Esophagus squamous epithelium (tissue), 5 donors: ENCODE data around the gene NEDD8. TPM values are rescaled to one million over a fixed set of nuclear protein-coding genes. Genes with fewer than 3 reads are reported as not detected.

Experiments
- DNase-seq: peaks from one replicate; lab custom pipeline; 2025; lab: John Stamatoyannopoulos, UW
- H3K27ac ChIP-seq, 4 donors: fragments of 200-600 bp; sonication (generic); one replicate each; pipeline ENCODE4 v1.5.1; 2016 to 2019; ENCODE audit warnings: mild to moderate bottlenecking in 1 of 4
- H3K27me3 ChIP-seq, 4 donors: fragments of 200-600 bp; sonication (generic); 1 replicate in 3 of 4; 2 replicates in 1 of 4; pipeline versions ENCODE4 v1.5.1 to v1.6.0; 2017 to 2021; ENCODE audit warnings: antibody characterized with exemption in 1 of 4
- H3K36me3 ChIP-seq, 3 donors: fragments of 200-600 bp; sonication (generic); one replicate each; pipeline ENCODE4 v1.5.1; 2016 to 2019
- H3K4me1 ChIP-seq, 3 donors: fragments of 200-600 bp; sonication (generic); one replicate each; pipeline ENCODE4 v1.5.1; 2017 to 2019
- H3K4me3 ChIP-seq, 4 donors: fragments of 200-600 bp; sonication (generic); 1 replicate in 3 of 4; 2 replicates in 1 of 4; pipeline ENCODE4 v1.5.1; 2016 to 2019; ENCODE audit warnings: mild to moderate bottlenecking in 2 of 4, moderate library complexity in 1 of 4
- H3K9me3 ChIP-seq, 3 donors: fragments of 200-600 bp; sonication (generic); one replicate each; pipeline ENCODE4 v1.5.1; 2016 to 2019
- CTCF ChIP-seq, 6 experiments: fragments of 450-650 bp in 4 of 6; fragments of 200-600 bp in 2 of 6; sonication (generic) in 2 of 6; IDR thresholded peaks; one replicate each; pipeline ENCODE4 v1.5.1; 2016 to 2019; ENCODE audit warnings: antibody characterized with exemption in 6 of 6, mild to moderate bottlenecking in 4 of 6, moderate library complexity in 4 of 6
- POLR2A ChIP-seq, 4 donors: fragments of 450-650 bp; IDR thresholded peaks; one replicate each; pipeline ENCODE4 v1.6.1; 2017; ENCODE audit warnings: antibody characterized with exemption in 4 of 4, mild to moderate bottlenecking in 4 of 4, moderate library complexity in 3 of 4
- WGBS, 2 donors: methylation state at CpG; one replicate each; pipeline ENCODE4 v1.1.5; 2018; 5-methylcytosine and 5-hydroxymethylcytosine counted together
- intact Hi-C: fragments of 100-400 bp; cut with DNase I; formaldehyde crosslinking; loops from one replicate; pipeline ENCODE4 v1.15.0; 2022
- total RNA-seq, 4 donors: library from RNA; depleted of rRNA; stranded (reverse); fragments of >200 nt; gene quantifications; one replicate each; pipeline ENCODE4 v1.1.0, GENCODE V29; 2016
- donor health status: DM: yes; HTN: yes; CAD: no.

NEDD8 gene
- total RNA-seq, 4 donors from 2014 or later = 93.1 to 182 (median 121) TPM

- H3K4me1 ChIP-seq = peaks cover 10 to 94% (median 25%) of the 10 kb centered on the region in 3 donors
- 61 to 71% methylated on average over 2 of the region's 2 CpGs for WGBS, 2 donors
- intact Hi-C loops = no loop called here
- H3K27ac ChIP-seq = peak overlapping the region; percentile 95 to 100 (median 98)
- H3K4me3 ChIP-seq = no peak overlapping the region
- no peaks in the 10 kb centered on the region for H3K27me3 ChIP-seq
- H3K9me3 ChIP-seq = no peaks in the 10 kb centered on the region
- H3K36me3 ChIP-seq = peaks cover 3 to 28% (median 11%) of the 10 kb centered on the region in 3 donors
- TF ChIP-seq CTCF (IDR thresholded peaks at IDR 0.05) = no peak
- no peak for TF ChIP-seq POLR2A (IDR thresholded peaks at IDR 0.05)
- no peak for DNase-seq
Measured at GRCh38 chr14:24272467-24272866, 40.3 kb upstream of the NEDD8 start.

GRCh38 chr14:24271834-24272263 is 39.7 kb upstream of the NEDD8 start:
- no peak for DNase-seq
- Histone ChIP-seq H3K27ac (peak overlapping the region; percentile 95 to 100 (median 98)), H3K4me3 (peak overlapping the region; percentile 65 to 97 (median 89)), H3K4me1 (peaks cover 5 to 92% (median 25%) of the 10 kb centered on the region in 3 donors), H3K9me3 (no peaks in the 10 kb centered on the region), H3K36me3 (peaks cover 9 to 34% (median 15%) of the 10 kb centered on the region in 3 donors), H3K27me3 (no peaks in the 10 kb centered on the region)
- no peak for TF ChIP-seq POLR2A (IDR thresholded peaks at IDR 0.05)
- WGBS, 2 donors = 11 to 18% methylated on average over 3 of the region's 3 CpGs
- intact Hi-C loops = no loop called here

- DNase-seq = peak; percentile 51
- no peaks in the 10 kb centered on the region for H3K27me3 ChIP-seq
- peaks cover 8 to 92% (median 25%) of the 10 kb centered on the region in 3 donors for H3K4me1 ChIP-seq
- H3K4me3 ChIP-seq = peak within 1 kb of the TSS; percentile 65 to 97 (median 89)
- 12 to 17% methylated on average over 2 of the region's 61 CpGs for WGBS, 2 donors
- peaks cover 15 to 40% (median 19%) of the 10 kb centered on the region in 3 donors for H3K36me3 ChIP-seq
- TF ChIP-seq CTCF (IDR thresholded peaks at IDR 0.05) = peak; percentile 59 to 84 (median 78)
- TF ChIP-seq POLR2A (IDR thresholded peaks at IDR 0.05) = peak in 3 of 4 donors; percentile 63 to 87 (median 77)
- intact Hi-C loops = no loop called here
- peak within 1 kb of the TSS; percentile 95 to 100 (median 98) for H3K27ac ChIP-seq
- no peaks in the 10 kb centered on the region for H3K9me3 ChIP-seq
Measured at GRCh38 chr14:24271134-24271833, 39.1 kb upstream of the NEDD8 start, which contains the start of gene RABGGTA. Gene RABGGTA, minus strand, starts transcription at chr14:24271597. Its CDS starts 482 bp downstream, at chr14:24271115.

- peaks cover 17 to 46% (median 25%) of the 10 kb centered on the region in 3 donors for H3K36me3 ChIP-seq
- H3K27me3 ChIP-seq = no peaks in the 10 kb centered on the region
- 16 to 19% methylated on average over 3 to 7 of the region's 13 CpGs for WGBS, 2 donors
- peak overlapping the region; percentile 65 to 97 (median 89) for H3K4me3 ChIP-seq
- H3K9me3 ChIP-seq = no peaks in the 10 kb centered on the region
- intact Hi-C loops = no loop called here
- TF ChIP-seq POLR2A (IDR thresholded peaks at IDR 0.05) (no peak), CTCF (IDR thresholded peaks at IDR 0.05) (no peak)
- DNase-seq = no peak
- peak overlapping the region; percentile 95 to 100 (median 98) for H3K27ac ChIP-seq
- peaks cover 11 to 94% (median 28%) of the 10 kb centered on the region in 3 donors for H3K4me1 ChIP-seq
Measured at GRCh38 chr14:24270537-24271133, 38.5 kb upstream of the NEDD8 start.

GRCh38 chr14:24269910-24270536 is 37.9 kb upstream of the NEDD8 start:
- 84 to 100% methylated on average over 3 to 7 of the region's 14 CpGs for WGBS, 2 donors
- TF ChIP-seq POLR2A (IDR thresholded peaks at IDR 0.05) (no peak), CTCF (IDR thresholded peaks at IDR 0.05) (no peak)
- DNase-seq = no peak
- no peaks in the 10 kb centered on the region for H3K9me3 ChIP-seq
- H3K36me3 ChIP-seq = peaks cover 17 to 53% (median 26%) of the 10 kb centered on the region in 3 donors
- H3K27ac ChIP-seq = peak overlapping the region; percentile 2 to 100 (median 96)
- peak overlapping the region in 2 of 4 donors; percentile 87 to 91 for H3K4me3 ChIP-seq
- no peaks in the 10 kb centered on the region for H3K27me3 ChIP-seq
- intact Hi-C loops = no loop called here
- H3K4me1 ChIP-seq = peaks cover 14 to 94% (median 34%) of the 10 kb centered on the region in 3 donors
